HG03095 (cell line): ENCODE measurements around the gene CD93.

Source experiments
- ATAC-seq: cut with Tn5 transposase; IDR thresholded peaks from one replicate; pipeline ENCODE4 v1.9.1; 2021; ENCODE audit warnings: moderate library complexity; ENCODE audit not compliant: unreplicated experiment

Gene CD93

GRCh38 chr20:23084282-23084844 lies 1.8 kb downstream of the CD93 start:
- no peak for ATAC-seq

DNA sequence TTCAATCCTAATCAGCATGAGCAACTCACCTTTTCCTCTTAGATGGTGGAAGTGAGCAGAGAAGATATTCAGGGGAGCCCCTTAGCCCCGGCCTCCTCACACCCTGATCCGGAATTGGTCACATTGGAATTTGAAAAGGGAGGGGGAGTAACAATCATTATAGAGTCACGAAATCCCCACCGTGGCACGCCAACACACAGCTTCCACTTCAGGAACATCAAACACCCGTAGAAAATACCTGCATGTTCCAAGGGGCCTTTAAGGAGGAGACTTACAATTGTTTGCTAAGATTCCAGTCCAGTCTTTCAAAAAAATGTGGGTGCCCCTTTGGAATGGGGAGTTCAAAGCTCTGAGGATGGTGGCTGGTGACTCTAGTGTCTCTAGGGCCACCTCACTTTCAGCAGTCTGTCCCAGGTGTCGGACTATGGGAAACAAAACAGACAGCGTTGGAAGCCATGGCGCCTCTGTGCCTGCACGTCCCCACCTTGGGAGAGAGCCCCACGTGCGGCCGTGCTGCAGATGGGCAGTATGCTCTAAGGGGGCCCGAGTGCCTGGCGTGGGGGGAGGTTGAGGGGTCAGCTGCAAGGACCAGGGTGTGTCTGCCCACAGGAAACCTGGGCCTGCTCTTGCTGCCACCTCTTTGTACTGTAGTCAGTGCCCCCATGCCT lies 2.4 kb downstream of the CD93 start:
- no peak for ATAC-seq

- no peak for ATAC-seq
Measured at GRCh38 chr20:23082846-23083552, 3.1 kb downstream of the CD93 start.

DNA sequence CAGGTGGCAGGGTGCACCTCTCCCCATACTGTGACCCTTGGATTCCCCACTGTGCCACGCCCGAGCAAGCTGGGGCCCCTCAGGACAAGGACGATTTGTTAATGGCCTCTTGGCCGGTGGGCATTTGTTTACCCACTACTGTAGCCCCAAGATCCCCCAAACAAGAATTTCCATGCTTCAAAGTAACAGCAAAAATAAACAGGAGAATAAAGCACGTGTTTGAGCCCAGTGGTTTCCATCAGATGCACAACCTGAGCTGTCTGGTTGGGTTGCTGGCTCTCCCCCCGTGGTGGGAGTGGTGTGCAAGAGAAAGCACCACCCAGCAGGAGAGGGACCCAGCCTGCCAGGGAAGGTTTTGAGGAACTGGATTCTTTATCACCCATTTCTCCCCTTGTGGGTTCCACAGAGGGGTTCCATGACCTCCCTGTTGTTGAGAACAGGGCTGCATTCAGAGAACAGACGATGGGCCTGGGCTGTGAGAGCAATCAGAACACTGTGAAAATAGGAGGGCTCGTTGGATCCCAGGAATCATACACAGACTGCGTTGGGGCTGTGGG lies 4.8 kb downstream of the CD93 start:
- no peak for ATAC-seq

DNA sequence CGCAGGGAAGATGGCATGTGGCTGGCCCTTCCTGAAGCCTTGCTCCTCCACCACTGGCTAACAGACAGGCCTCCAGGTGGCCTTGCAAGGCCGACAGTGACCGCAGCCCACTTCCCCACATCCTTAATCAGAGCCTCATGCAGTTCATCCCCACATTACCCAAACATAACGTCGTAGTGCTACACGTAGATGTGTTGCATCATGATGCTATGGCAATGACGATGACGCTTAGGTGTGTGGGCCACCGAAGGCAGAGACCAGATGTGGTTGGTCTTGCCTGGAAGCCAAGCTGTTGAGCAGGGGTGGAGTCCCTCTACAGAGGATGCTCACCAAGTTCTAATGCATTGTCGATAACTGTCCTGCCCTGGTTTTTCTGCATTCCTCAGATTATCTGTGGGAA lies 5.6 kb downstream of the CD93 start:
- ATAC-seq, result no peak

DNA sequence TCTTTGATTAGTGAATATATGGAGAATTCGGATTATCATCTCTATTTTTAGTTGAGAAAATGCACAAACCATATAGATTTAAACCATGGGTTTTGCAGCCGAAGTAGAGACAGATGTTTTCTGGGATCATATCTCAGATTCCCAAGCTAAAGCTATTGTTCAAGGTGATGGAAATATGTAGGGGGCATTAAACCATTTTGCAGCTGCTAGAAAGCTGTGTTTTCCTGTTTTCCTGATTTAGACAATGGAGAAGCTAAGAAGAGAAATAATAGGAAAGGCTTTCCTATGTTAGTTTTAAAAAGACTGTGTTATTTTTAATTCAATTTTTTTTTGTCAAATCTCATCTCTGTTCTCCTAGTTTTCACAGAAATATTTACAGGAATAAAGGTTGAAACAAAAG lies 6.2 kb downstream of the CD93 start:
- ATAC-seq, result no peak

- ATAC-seq, result no peak
Measured at GRCh38 chr20:23079016-23079351, 7.1 kb downstream of the CD93 start.

- no peak for ATAC-seq
Measured at GRCh38 chr20:23078351-23079015, 7.6 kb downstream of the CD93 start.

DNA sequence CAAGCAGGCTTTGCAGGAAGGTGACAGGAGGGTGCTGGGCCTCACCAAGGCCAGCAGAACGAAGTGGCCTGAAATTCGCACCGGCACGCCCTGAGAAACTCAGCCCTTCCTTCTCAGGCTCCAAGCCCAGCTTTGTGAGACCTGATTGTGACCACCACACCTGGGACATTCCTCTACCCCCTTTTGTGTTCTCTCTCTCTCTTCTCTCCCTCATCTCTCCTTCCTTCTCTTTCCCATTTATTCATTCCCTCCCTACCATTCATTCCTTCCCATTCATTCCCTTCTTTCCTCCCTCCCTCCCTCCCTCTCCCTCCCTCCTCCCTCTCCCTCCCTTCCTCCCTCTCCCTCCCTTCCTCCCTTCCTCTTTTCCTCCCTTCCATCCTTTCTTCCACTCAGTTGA lies 8.8 kb downstream of the CD93 start:
- no peak for ATAC-seq

DNA sequence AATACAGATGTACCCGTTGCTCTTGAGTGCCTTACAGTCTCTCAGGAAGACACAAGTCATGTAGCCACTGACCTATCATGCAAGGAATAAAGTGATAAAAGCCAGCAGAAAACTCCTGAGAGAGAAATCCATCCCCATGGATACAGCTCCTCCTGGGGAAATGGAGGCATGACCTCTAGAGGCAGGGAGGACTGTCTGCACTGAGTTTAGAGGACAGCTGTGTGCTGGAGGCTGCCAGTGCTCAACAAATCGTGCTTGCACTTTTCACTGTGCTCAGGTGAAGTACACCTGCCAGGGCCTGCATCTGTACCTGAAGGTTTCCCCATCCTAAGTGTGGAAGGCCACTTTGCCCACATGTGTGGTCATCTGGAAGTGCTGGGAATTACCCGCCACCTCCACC lies 12.1 kb downstream of the CD93 start:
- no peak for ATAC-seq

DNA sequence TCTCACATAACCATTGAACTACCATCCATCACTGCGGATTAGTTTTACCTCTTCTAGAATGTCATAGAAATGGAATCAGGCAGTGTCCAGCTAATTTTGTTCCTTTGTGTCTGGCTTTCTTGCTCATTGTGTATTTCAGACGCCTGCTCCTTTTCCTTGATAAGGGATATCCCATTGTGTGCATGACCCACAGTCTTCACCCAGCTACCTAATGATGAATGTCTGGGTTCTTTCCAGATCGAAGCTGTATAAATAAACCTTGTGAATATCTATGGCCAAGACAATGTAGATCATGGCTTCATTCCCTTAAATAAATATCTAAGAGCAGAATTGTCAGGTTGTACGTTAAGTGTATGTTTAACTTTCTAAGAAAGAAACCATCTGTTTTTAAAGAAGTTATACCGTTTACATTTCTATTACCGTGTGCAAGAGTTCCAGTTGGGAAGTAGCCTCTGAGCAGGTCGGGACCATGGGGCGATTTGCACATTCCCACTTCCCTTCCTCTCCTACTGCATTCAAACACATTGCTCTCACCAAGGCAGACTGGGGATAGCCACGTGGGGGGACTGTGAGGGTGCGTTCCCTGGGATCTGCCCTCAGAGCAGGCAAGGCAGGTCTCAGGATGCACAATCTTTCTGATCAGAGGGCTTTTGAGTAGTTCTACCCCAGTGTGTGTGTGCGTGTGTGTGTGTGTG lies 13.1 kb downstream of the CD93 start:
- ATAC-seq, result no peak

- no peak for ATAC-seq
Measured at GRCh38 chr20:23071996-23072395, 14.1 kb downstream of the CD93 start.

DNA sequence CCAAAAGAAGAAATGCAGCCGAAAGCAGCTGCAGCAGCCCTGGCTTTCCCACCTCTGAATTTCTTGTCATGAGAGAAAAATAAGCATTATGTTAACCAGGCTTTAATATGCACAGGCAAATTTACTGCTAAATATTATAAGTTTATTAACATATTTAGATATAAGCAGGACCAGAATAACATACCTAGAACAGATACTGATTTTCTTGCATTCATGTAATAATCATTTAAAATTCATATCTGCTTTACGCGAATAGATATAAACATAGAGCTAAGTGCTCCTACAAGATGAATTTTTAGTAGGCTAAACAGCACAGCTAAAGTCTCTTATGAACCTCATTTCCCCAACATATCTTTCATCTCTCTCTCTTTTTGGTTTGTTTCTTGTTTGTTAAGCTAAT lies 14.7 kb downstream of the CD93 start:
- ATAC-seq, result no peak

DNA sequence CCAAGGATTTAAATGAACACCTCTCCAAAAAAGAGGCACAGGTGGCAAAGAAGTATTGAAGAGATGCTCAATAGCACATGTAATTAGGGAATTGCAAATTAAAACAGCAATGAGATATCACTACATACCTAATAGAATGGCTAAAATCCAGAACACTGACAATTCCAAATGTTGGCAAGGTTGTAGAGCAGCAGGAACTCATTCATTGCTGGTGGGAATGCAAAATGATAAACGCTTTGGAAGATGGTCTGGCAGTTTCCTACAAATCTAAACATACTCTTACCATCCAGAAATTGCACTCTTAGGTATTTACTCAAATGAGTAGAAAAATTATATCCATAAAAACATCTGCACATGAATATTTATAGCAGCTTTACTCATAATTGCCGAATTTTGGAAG lies 17.0 kb downstream of the CD93 start:
- ATAC-seq, result no peak

DNA sequence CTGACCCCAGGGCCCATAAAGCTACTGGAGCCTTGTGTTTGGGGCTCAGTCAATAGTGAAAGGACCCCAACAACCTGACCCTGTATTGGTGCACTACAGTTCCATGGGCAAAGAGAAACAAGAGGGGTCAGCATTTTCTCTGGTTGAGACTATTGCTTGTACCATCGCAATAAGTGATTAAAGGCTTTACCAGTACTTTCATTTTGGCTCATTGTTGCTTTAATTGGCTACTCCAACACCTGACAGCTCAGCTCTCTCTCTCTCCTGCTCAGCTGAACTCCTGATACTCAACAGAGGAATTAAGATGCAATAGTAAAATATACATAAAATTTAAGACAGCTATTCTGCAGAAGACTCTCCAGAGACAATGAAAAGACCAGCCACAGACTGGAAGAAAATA lies 17.8 kb downstream of the CD93 start:
- no peak for ATAC-seq

DNA sequence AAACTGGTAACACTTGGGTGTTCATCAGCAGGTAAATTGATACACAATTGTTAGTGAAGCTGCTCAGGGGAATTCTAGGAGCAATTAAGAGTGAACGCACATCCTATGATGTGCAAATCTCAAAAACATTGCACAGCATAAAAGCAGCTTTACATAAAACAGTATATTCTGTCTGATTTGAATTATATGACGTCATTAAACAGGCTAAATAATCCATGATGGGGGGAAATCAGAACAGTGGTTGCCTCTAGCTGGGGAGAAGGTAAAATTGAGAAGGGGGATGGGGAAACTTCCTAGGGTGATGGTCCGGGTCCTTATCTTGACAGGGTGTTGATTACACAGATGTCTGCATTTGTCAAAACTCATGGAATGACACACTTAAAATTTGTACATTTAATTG lies 19.4 kb downstream of the CD93 start:
- no peak for ATAC-seq

- no peak for ATAC-seq
Measured at GRCh38 chr20:23065266-23066201, 20.6 kb downstream of the CD93 start.

- ATAC-seq, result no peak
Measured at GRCh38 chr20:23063581-23063980, 22.5 kb downstream of the CD93 start.

DNA sequence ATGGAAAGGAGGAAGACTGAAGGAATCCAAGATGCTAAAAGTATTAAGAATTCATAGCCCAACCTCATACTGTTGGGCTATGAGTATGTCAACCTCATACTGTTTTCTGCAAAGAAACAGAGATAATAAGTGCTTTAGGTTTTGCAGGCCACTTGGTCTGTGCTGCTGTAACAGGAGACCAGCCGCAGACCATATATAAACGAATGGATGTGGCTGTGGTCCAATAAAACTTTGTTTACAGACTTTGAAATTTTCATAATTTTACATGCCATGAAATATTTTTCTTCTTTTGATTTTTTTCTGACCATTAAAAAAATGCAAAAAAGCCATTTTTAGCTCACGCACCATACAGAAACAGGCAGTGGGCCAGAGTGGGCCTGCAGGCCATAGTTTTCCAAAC lies 23.0 kb downstream of the CD93 start:
- ATAC-seq, result no peak

DNA sequence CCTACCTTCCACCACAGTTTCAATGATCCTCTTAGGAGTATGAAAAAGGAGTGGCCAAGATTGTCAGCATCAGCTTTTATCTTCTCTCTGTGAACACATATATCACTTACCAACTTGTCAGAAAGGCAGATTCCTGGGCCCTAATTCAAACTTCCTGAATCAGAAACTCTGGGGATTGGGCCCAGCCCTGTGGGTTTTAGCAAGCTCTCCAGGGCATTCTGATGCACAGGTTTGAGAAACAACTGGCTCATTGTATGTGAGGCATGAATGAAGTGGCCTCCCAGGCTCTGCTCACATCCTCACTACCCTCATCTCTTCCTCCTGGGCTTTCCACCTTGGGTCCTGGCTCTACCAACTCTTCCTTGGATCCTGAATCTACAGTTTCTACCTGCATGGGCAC lies 23.5 kb downstream of the CD93 start:
- no peak for ATAC-seq
